HL-60 (cell line): ENCODE results near the gene FAM98C.
A peak's percentile ranks its signal among the peaks of the same experiment; 100 is the strongest.

Source experiments
- DNase-seq, 2 experiments: peaks; one replicate each; pipeline ENCODE4 v3.0.0-alpha.2; 2010 to 2020; ENCODE audit warnings: low read depth in 1 of 2, low spot score in 1 of 2
- H3K27ac ChIP-seq: fragments of 250-450 bp; sonication (Bioruptor Pico); replicated peaks from 2 replicates; pipeline ENCODE4 v1.5.1; 2020; ENCODE audit warnings: mild to moderate bottlenecking, moderate library complexity
- H3K27me3 ChIP-seq: fragments of 250-450 bp; sonication (Bioruptor Pico); 2 replicates; pipeline ENCODE4 v1.5.1; 2021; ENCODE audit warnings: mild to moderate bottlenecking, moderate library complexity; ENCODE audit not compliant: insufficient read depth, poor library complexity, severe bottlenecking
- H3K4me3 ChIP-seq: replicated peaks from 2 replicates; pipeline ENCODE4 v1.5.1; 2011; ENCODE audit warnings: mild to moderate bottlenecking, control low read depth, low read length; ENCODE audit not compliant: insufficient read depth
- CTCF ChIP-seq: IDR thresholded peaks from one replicate; pipeline ENCODE4 v1.5.1; 2011; ENCODE audit warnings: low read length, control low read depth, inconsistent platforms; ENCODE audit not compliant: insufficient read depth
- GABPA ChIP-seq: IDR thresholded peaks from 2 replicates; pipeline ENCODE4 v1.6.1; 2012; ENCODE audit warnings: low read depth
- POLR2AphosphoS5 ChIP-seq: IDR thresholded peaks from 2 replicates; pipeline ENCODE4 v1.6.1; 2012; ENCODE audit warnings: low read depth
- REST ChIP-seq: IDR thresholded peaks from 2 replicates; pipeline ENCODE4 v1.6.1; 2012; ENCODE audit warnings: low read depth; ENCODE audit not compliant: insufficient replicate concordance
- SPI1 ChIP-seq: IDR thresholded peaks from 2 replicates; pipeline ENCODE4 v1.6.1; 2012; ENCODE audit warnings: low read depth, mild to moderate bottlenecking, borderline replicate concordance

FAM98C gene

GRCh38 chr19:38437917-38438316 is 35.0 kb downstream of the FAM98C start:
- no peak overlapping the region for H3K4me3 ChIP-seq
- no peak for DNase-seq
- no peak overlapping the region for H3K27ac ChIP-seq
- no peak for TF ChIP-seq REST
- no peak for TF ChIP-seq GABPA
- H3K27me3 ChIP-seq: peaks cover 2% of the 10 kb centered on the region

- DNase-seq: no peak
- TF ChIP-seq CTCF: no peak
- no peak for TF ChIP-seq REST
- TF ChIP-seq SPI1: no peak
- H3K27me3 ChIP-seq: no peaks in the 10 kb centered on the region
- no peak overlapping the region for H3K4me3 ChIP-seq
- no peak overlapping the region for H3K27ac ChIP-seq
Measured at GRCh38 chr19:38440592-38440991, 37.7 kb downstream of the FAM98C start.

GRCh38 chr19:38441657-38442348 is 38.9 kb downstream of the FAM98C start:
- Histone ChIP-seq H3K4me3 (no peak overlapping the region), H3K27ac (no peak overlapping the region), H3K27me3 (no peaks in the 10 kb centered on the region)
- TF ChIP-seq POLR2AphosphoS5 (no peak), REST (no peak), CTCF (no peak), SPI1 (no peak), GABPA (no peak)
- peak in 1 of 2 experiments; percentile 23 for DNase-seq
